Muscle of back (tissue), 11 donors: ENCODE results near the gene CACNA1I. TPM values are rescaled to one million over a fixed set of nuclear protein-coding genes. Genes with fewer than 3 reads are reported as not detected.
"Not testable (repeated sequence)": the region's sequence is repeated elsewhere in the genome, so short reads cannot be mapped to it uniquely, and the experiment has no call there.

Experiments used
- DNase-seq, 3 donors: peaks; one replicate each; pipeline versions ENCODE4 v3.0.0 to v3.0.0-alpha.2; 2013
- polyA plus RNA-seq, 10 donors: library from polyadenylated mRNA; unstranded; fragments of 120-200 nt; gene quantifications; one replicate each; pipeline ENCODE4 v1.2.1, GENCODE V29; 2013; ENCODE audit not compliant: insufficient read length in 10 of 10

Gene CACNA1I
- polyA plus RNA-seq, 10 donors: 0.07 to 1.2 (median 0.18) TPM

DNA sequence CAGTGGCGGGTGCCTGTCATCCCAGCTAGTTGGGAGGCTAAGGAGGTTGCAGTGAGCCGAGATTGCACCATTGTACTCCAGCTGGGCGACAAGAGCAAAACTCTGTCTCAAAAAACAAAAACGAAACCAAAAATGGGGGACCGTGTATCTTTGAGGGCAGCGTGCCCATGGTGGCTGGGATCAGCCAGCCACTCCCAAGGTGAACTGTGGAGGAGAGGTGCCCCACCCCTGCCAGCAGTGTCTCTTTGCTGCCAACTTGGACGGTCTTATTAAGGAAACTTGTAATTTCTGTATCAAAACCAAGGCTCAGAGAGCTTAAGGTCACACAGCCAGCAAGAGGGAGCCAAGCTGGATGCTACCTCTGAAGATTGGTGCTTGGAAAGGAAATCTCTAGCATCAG, 147.7 kb downstream of the CACNA1I start:
- no peak for DNase-seq

DNA sequence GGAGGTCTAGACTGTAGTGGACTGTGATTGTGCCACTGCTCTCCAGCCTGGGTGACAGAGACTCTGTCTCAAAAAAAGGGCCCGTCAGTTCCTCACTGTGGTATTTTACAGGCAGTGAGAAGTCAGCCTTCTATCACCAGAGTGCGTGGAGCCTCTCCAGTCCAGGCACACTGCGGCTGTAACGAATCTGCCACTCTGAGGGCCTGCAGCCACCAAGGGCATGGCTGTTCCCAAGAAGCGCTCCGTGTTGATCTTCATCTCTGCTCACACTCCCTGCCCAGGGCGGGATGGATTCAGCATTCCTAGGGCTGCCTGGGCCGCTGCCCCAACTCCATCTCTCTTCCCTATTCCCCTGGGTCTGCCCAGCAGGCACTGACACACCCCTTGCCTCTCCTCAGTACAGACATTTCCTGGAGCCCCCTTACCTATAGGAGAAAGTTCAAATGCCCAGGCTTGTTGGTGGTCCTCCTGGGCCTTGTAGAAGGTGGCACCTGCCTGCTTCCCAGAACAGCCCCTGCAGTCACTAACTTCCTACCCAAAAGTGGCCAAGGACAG, 148.4 kb downstream of the CACNA1I start:
- DNase-seq: no peak

DNA sequence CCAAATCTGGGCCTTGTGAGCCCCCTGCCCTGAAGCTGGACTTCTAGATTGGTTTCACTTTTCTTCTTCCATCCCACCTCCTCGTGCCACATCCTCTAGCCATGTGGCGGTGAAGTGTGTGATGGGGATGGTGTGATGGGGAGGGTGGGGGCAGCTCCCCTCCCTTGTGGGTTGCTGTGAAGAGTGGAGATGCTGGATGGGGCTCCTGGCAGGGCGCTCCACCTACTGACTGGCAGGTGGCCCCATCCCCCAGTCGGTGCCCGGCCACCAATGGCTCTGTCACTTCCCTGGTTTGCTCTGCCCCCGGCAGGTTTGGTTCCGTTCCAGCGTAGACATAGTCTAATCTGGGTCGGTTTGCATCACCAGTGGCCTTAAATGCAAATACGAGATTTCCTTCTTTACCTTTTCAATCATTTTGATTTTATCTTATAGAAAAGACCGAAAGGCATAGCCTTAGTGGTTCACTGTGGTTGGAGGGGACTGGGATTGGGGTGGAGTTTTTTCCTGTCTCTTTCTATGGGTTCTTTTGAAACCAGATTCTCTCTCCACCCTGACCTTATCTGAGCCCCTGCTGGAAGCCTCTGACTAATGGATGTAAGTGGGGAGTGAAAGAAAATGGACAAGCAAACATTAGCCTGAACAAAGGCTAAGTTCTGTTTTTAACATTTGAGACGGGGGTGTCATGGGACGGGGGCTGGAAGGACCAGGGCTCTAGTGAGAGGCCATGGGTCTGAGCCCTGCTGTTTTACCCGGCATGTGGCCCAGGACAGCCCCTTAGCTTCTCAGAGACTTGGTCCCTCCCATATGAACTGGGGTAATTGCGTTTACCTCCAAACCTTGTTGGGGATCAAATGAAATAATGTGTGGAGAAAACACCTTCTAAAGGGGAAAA, 149.3 kb downstream of the CACNA1I start:
- DNase-seq: no peak

DNA sequence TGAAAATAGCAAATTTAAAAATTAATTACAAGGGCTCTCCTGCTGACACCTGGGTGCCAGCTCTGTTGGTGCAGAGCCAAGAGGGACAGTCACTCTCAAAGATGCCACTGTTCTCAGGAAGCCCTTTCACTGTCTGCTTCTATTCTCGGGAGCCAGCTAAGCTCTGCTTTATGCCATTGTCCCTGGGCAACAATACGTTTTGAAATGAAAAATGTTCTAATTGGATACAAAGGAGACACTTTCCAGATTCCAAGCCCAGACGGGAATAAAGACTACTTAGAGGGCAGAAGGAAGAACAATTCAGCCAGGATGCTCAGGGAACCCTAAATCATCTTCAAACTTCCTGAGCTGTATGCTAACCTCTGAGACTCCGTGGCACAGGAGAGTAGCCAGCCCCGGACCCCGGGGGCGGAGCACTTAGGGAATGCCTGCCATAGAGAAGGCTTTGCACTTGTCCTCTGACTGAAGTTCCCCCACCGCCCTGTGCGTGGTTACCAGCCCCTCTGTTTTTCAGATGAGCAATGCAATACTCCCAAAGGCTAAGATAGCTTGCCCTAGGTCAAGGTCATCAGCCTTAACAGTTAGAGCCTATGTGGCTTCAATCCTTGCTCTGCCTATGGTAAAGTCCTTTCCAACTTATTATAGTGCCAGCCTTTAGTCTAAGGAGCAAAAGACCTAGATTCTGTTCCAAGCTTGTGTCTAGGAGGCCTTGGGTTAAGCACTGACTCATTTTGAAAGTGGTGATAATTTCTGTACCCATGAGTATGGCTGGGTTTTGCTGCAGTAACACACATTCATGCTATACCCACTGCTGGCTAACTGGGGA, 150.9 kb downstream of the CACNA1I start:
- no peak for DNase-seq

DNA sequence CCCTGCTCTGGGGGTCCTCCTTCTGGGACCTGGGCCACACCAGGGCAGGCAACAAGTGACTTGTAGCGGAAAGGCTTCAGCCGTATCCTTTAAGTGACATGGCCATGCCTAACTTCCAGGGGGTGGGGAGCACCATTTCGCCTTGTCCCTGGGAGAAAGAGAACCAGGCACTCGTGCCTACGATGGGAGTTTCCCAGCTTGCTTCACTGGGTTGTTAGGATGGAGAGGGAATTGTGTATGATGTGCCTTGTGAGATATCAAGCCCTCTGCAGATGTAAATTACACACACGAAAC, 151.4 kb downstream of the CACNA1I start:
- no peak for DNase-seq

DNA sequence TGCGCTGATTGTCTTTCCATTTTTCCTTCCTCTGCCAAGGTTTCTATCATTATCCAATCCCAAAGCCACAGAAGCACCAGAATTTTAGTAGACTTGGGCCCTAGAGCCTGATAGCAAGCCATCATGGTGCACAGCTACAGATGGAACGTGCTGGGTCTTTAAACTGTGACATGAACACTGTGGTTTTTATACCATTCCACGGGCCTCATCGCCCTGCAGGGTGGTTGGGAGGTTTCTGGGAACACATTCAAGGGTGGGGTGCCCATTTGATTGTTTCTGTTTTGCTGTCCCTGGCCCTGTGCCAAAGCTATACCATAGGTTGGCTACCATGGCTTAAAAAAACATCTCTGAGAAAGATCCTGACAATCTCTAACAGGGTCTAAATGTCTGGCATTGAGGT, 151.9 kb downstream of the CACNA1I start:
- DNase-seq: no peak

DNA sequence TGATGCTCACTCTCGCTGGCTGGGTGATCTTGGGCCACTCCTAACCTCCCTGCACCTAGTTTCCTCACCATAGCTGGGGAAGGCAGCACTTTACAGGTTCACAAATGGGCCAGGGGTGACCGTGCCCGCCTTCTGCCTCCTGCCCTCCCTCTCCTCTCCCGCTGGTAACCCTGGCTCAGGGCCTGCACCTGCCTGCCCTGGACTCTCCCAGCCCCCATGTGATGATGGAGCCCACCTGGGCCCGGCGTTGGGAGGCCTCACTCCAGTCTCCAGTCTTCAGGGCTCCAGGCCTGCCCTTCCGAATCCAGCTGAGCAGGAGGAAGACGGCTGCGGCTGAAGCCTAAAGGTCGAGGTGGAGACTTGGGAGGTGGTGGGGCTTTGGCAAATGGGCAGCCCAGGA, 152.9 kb downstream of the CACNA1I start:
- no peak for DNase-seq

DNA sequence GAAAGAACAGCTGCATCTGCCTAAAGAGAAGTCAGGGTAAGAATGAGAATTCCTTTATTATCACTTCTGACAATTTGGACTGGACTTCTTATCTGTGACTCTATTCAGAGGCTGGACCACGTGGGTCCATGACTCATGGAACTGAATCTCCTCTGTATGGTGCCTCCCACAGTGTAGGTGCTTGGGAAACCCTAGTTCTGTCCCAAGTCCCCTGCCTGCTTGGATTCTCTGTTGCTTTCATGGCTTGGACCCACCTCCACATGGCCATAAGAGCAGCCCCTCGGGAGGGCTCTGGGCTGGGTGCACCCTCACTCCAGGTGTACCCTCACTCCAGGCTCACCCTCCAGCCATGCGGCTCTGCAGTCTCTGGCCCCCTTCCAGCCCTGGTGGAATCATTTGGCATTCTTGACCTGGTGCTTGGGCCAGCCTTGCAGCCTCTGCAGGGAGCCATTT, 153.4 kb downstream of the CACNA1I start:
- DNase-seq: no peak

DNA sequence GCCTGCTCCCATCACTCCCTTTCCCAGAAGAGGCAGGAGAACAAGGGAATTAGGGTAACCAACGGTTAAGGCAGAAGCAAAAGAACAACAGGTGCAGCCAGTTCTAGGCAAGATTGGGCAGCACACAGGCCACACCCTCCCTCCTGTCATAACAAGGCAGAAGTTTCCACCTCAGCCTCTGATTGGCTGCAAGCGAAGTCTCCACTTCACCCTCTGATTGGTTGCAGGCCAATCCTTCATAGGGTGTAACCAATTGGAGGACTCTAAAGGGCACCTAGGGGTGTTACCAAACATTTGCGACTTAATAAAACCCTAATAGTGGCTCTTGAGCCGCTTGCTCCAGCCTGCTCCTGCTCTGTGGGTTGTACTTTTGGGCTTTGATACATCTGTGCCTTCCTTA, 153.8 kb downstream of the CACNA1I start:
- DNase-seq: no peak

DNA sequence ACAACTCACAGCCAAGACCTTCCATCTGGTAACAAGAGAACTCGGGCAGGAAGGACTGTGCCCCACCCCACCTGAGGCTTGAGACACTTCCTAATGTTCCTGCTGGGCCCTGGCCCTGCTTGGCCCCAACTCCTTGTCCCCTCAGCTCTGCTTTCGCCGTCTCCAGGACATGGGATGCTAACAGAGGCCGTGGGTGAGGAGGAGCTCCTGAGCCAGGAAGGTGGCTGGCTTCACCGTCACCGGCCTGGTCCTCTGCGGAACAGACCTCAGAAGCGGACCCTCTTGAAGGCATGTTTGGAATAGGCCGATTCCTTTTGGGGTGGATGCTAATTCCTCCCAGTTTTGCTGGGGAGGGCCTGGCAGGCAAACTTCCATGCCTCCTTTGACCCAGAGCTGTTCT, 154.3 kb downstream of the CACNA1I start:
- no peak for DNase-seq

DNA sequence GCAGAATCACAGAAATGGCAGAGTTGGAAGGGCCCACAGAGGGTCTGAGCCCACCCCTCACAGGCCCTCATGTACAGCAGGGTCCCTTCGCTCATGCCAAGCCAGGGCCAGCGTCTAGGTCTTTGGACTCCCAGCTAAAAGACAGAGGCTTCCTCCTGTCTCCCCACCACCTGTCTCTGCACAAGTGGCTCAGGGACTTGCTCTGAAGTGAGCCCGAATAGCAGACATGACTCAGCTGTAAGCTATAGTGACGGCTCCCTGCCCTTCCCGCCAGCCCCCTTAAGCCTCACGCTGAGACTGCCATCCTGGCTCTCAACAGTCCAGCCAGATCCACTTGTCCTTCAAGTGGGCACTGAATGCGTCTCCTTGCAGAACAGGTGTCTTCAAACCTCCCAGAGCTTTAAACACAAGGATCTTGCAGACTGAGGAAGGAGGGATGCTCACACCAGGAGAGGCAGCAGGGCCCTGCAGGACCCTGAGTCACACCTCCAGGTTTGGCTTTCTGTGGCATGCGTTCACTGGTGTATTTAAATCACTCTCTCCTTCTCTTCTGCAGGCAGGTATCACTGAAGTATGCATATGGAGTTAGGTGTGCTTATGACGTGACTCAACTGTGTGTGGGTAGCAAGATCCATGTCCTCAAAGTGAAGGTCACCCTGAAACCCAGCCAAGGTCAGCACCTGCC, 154.9 kb downstream of the CACNA1I start:
- no peak for DNase-seq

DNA sequence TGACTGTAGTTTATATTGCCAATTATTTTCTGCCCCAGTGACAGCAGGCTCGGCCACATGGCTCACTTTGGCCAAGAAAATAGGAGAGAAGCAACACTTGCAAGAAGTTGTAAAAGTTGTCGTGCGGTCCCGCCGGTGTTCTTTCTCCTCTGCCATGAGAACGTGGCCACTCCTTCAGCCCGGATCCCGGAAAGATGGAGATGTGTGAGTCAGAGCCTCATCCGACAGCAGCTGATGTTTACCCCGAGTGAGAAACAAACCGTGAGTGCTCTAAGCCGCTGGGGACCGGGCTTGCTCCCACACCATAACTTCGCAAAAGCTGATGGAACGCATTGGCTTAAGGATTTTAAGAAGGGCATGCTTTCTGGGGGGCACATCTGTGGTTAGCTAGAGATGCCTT, 157.0 kb downstream of the CACNA1I start:
- DNase-seq: no peak

DNA sequence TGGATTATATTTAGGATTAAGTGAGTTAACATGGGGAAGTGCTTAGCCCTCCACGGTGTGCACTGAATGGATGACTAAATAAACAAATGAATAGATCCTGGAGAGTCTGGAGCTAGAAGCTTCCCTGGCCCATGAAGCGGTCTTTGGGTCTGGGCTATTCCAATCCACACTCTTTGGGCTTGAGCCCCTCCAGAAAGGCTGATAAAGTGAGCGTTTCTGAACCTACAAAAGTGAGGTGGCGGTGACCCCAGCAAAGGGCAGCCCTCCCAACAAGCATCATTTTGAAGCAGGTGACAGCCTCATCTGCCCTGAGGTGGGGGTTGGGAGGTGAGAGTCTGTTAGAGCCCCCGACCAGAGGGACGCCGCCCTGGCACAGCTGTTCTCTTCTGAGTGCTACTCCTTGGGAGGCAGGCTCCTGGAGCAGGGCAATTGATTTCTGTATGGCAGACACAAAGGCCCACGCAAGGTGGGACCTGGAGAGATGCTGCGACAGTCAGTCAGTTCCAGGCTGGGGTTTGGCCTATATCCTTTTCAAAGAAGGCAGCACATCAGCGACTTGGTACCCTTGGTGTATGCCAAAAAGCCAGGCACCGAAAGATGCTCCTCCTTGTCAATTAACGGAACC, 157.8 kb downstream of the CACNA1I start:
- DNase-seq: no peak

DNA sequence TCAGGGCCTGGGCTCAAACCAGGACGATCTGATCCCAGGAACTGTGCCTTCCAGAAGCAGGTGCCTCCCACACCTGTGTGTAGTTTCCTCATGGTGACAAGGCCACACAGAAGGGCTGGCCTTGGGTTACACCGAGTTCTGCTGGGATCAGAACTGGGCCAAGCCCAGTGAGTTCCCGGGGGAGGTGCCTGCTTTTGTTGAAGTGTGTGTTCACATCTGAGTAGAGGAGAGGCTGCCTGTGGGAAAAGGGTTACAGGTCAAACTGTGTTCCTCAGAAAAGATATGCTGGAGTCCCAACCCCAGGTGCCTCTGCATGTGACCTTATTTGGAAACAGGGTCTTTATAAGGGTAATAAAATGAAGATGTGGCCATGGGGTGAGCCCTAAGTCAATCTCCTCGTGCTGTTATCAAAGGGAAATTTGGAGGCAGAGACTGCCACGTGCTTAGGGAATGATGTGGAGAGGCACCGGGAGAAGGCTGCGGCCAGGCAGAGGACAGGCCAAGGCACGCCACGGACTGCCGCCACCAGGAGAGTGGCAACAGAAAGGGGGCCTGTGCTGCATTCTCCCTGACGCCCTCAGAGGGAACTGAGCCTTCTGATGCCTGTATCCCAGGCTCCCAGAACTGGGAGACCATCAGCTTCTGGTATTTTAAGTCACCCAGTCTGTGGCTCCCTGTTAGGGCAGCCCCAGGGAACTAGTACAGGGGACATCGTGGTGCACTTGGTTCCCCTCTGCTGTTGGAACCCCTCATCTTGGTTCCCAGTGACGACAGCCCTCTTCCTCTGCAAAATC, 158.8 kb downstream of the CACNA1I start:
- no peak for DNase-seq

DNA sequence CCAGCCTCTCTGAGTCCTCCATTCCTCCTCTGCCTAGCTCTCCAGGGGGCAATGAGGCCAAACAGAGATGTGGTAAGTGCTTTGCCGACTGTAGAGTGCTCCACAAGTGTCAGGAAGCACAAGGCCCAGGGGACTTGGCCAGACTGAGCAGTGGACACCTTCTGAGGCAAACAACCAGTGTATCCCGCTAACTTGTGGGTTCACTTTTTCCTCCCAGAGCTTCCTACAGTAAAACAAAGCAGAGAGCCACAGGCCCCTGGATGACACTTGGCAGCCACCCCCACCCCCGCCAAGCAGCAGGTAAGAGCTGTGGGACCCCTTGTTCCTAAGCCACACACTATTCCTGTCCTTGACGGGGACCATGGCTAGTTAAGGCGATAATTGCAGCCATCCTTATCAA, 160.9 kb downstream of the CACNA1I start:
- no peak for DNase-seq

DNA sequence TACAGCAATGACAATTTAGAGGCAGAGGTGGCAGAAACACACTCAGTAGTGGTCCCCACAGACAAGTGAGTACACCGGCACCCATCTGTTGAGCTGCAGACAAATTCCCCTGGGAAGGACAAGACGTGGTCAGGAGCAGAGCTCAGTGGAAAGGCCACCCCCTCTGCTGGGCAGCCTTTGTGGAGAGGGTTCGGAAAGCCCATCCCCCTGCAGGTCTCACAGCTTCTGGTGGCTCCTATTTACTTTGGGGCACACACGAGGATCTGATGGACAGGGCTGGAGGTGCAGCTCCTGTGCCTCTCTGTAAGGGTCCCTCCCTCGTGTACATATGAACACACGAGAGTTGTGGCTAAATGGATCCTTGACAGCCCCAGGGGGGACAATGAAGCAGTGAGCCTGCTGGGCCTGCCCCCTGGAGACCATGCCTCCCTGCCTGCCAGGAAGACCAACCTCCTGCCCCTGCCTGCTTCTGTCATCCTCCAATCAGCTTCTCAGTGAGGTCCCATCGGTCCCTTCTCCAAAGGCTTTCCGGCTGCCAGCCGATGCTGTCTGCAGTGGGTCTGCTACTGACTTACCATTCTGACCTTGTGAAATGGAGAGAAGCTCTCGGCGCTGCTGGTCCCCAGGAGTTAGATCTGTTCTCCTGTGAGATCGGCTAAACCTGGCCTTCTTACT, 161.5 kb downstream of the CACNA1I start:
- no peak for DNase-seq

DNA sequence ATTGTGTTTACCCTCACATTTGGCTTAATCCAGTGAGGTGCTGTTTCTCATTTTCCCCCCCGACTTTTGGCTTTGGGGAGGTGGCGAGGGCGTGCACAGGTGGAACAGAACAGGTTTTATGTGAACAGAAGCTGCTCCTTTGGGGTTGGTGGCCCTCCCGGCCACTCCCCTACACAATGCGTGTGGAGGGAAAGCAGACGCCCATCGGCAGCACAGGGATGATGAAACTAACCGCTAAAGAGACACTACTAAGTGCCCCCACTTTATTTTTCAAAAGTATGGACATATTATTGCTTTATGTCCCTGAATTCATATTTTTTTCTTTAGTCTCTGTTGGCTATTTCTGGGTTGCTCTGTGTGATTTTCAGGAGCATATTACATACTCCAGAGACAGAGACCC, 162.1 kb downstream of the CACNA1I start:
- no peak for DNase-seq

DNA sequence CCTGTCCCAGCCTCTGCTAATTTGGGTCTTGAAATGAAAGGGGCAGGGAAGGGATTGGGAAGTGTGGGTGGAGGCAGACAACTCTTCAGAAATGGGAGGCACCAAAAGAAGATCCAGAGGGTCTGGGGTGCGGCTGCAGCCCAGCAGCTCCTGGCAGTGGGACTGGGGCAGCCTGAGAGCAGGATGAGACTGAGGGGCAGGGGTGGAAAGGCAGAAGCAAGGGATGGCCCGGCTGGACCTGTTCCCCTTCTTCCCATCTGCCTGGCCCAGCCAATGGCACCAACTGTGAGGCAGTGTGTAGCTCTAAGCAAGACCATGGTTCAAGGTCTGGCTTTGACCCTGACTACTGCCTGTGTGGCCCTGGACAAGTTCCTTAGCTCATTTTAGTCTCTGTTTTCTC, 162.6 kb downstream of the CACNA1I start:
- no peak for DNase-seq

DNA sequence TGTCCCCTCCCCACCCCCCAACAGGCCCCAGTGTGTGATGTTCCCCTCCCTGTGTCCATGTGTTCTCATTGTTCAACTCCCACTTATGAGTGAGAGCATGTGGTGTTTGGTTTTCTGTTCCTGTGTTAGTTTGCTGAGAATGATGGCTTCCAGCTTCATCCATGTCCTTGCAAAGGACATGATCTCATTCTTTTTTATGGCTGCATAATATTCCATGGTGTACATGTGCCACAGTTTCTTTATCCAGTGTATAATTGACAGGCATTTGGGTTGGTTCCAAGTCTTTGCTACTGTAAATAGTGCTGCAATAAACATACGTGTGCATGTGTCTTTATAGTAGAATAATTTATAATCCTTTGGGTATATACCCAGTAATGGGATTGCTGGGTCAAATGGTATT, 163.5 kb downstream of the CACNA1I start:
- not testable (repeated sequence) for DNase-seq

DNA sequence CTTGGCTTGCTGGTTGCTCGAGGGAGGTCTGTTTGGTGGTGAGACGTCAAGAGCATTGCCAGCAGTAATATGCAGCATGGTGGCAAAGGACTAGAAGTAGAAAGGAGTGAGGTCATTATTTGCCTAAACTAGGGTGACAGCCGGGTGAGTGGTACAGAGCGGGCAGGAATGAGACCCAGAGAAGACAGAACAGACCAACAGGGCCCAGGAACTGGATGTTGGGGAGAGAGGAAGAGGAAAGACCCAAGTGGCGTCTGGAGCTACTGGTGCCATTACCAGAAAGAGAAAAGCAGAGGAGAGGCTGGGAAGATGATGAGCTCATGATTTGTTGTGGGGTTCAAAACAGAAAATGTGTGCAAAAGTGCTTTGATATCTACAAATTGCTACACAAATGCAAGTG, 164.3 kb downstream of the CACNA1I start:
- no peak for DNase-seq
